GM19468 (cell line): ENCODE measurements around the gene DCDC2B.
"Not testable (repeated sequence)": the region's sequence is repeated elsewhere in the genome, so short reads cannot be mapped to it uniquely, and the experiment has no call there.

Experiments
- ATAC-seq: cut with Tn5 transposase; IDR thresholded peaks from one replicate; pipeline ENCODE4 v1.9.1; 2021; ENCODE audit warnings: mild to moderate bottlenecking, moderate library complexity, moderate number of reproducible peaks; ENCODE audit not compliant: unreplicated experiment; ENCODE audit errors: extremely low read depth

The DCDC2B gene

GRCh38 chr1:32255072-32256071 lies 46.5 kb downstream of the DCDC2B start:
- ATAC-seq = no peak

GRCh38 chr1:32256473-32257226 lies 47.8 kb downstream of the DCDC2B start:
- ATAC-seq = no peak

- ATAC-seq = no peak
Observed at GRCh38 chr1:32257227-32257508, 48.3 kb downstream of the DCDC2B start.

- not testable (repeated sequence) for ATAC-seq
Observed at GRCh38 chr1:32263236-32263593, 54.3 kb downstream of the DCDC2B start.

- no peak for ATAC-seq
Observed at GRCh38 chr1:32263744-32264143, 54.9 kb downstream of the DCDC2B start.
